Eye (tissue), 1 donor: ENCODE data around the gene KDM3A.
"Not testable (repeated sequence)": the region's sequence is repeated elsewhere in the genome, so short reads cannot be mapped to it uniquely, and the experiment has no call there.

Experiments used
- DNase-seq: peaks from one replicate; pipeline ENCODE4 v3.0.0-alpha.2; 2015

KDM3A gene

GRCh38 chr2:86484385-86484784 is 43.2 kb downstream of the KDM3A start:
- DNase-seq = no peak

GRCh38 chr2:86485103-86485502 is 43.9 kb downstream of the KDM3A start:
- no peak for DNase-seq

GRCh38 chr2:86485802-86486201 is 44.6 kb downstream of the KDM3A start:
- DNase-seq = no peak

GRCh38 chr2:86487062-86487461 is 45.9 kb downstream of the KDM3A start:
- DNase-seq = no peak

- DNase-seq = no peak
Measured at GRCh38 chr2:86488561-86489250, 47.5 kb downstream of the KDM3A start.

GRCh38 chr2:86489542-86489941 is 48.4 kb downstream of the KDM3A start:
- DNase-seq = no peak

GRCh38 chr2:86490245-86490644 is 49.1 kb downstream of the KDM3A start:
- no peak for DNase-seq

- no peak for DNase-seq
Measured at GRCh38 chr2:86491088-86491487, 49.9 kb downstream of the KDM3A start.

- DNase-seq = peak; percentile 13
Measured at GRCh38 chr2:86492048-86492453, 50.9 kb downstream of the KDM3A start.

GRCh38 chr2:86496391-86496790 is 55.2 kb downstream of the KDM3A start:
- not testable (repeated sequence) for DNase-seq

- no peak for DNase-seq
Measured at GRCh38 chr2:86498468-86499260, 57.5 kb downstream of the KDM3A start.

GRCh38 chr2:86499326-86499725 is 58.2 kb downstream of the KDM3A start:
- no peak for DNase-seq

GRCh38 chr2:86500325-86501083 is 59.3 kb downstream of the KDM3A start:
- DNase-seq = peak; percentile 12

- DNase-seq = no peak
Measured at GRCh38 chr2:86507600-86507999, 66.4 kb downstream of the KDM3A start.

GRCh38 chr2:86510436-86510933 is 69.3 kb downstream of the KDM3A start:
- no peak for DNase-seq

GRCh38 chr2:86512034-86512433 is 70.9 kb downstream of the KDM3A start:
- no peak for DNase-seq

GRCh38 chr2:86512892-86513291 is 71.7 kb downstream of the KDM3A start:
- no peak for DNase-seq

- DNase-seq = no peak
Measured at GRCh38 chr2:86513948-86514660, 72.9 kb downstream of the KDM3A start.

- peak; percentile 9 for DNase-seq
Measured at GRCh38 chr2:86518481-86518880, 77.3 kb downstream of the KDM3A start.

GRCh38 chr2:86519349-86519748 is 78.2 kb downstream of the KDM3A start:
- no peak for DNase-seq

- DNase-seq = no peak
Measured at GRCh38 chr2:86520153-86520552, 79.0 kb downstream of the KDM3A start.

- no peak for DNase-seq
Measured at GRCh38 chr2:86521922-86522321, 80.8 kb downstream of the KDM3A start.

- no peak for DNase-seq
Measured at GRCh38 chr2:86522711-86523110, 81.5 kb downstream of the KDM3A start.
